Activated T-cell treated with anti-CD3 and anti-CD28 coated beads, Interleukin-2, amount 50 U/mL, for 72 hours (primary cell): ENCODE measurements around the gene TAF4. TPM values are rescaled to one million over a fixed set of nuclear protein-coding genes. Genes with fewer than 3 reads are reported as not detected.

ENCODE experiments used
- ATAC-seq, 2 donors: fragments of 150-1000 bp; cut with Tn5 transposase; replicated peaks in 1 of 2; 2 replicates each; pipeline ENCODE4 v1.10.0; 2021; ENCODE audit warnings: moderate library complexity in 2 of 2, mild to moderate bottlenecking in 1 of 2
- DNase-seq, 2 donors: peaks; one replicate each; pipeline ENCODE4 v3.0.0; 2021 to 2022; ENCODE audit warnings: mixed read lengths in 1 of 2
- H3K27ac Mint-ChIP-seq: one replicate; pipeline ENCODE4 v1.8.0; 2022; ENCODE audit warnings: mild to moderate bottlenecking, moderate library complexity, mixed read lengths
- H3K27me3 Mint-ChIP-seq: one replicate; pipeline ENCODE4 v1.8.0; 2022; ENCODE audit warnings: low read depth, mixed read lengths
- H3K36me3 Mint-ChIP-seq, 2 donors: one replicate each; pipeline ENCODE4 v1.8.0; 2022; ENCODE audit warnings: mixed read lengths in 2 of 2, mild to moderate bottlenecking in 1 of 2; ENCODE audit not compliant: insufficient read depth in 2 of 2
- H3K4me1 Mint-ChIP-seq: one replicate; pipeline ENCODE4 v1.8.0; 2022; ENCODE audit warnings: low read depth, mixed read lengths
- H3K4me3 Mint-ChIP-seq, 2 donors: one replicate each; pipeline ENCODE4 v1.8.0; 2022; ENCODE audit warnings: mild to moderate bottlenecking in 2 of 2, mixed read lengths in 2 of 2, moderate library complexity in 2 of 2
- H3K9me3 Mint-ChIP-seq, 2 donors: one replicate each; pipeline ENCODE4 v1.8.0; 2022; ENCODE audit warnings: mixed read lengths in 2 of 2
- total RNA-seq, 2 donors: library from RNA; stranded (reverse); gene quantifications; one replicate each; pipeline ENCODE4 v1.2.3, GENCODE V29; 2022

The TAF4 gene
- total RNA-seq, 2 donors from 2014 or later, result 15.7 to 21.5 TPM

GRCh38 chr20:62014488-62014775 is 51.2 kb downstream of the TAF4 start:
- Mint-ChIP-seq H3K4me3 (no peak overlapping the region), H3K27me3 (no peaks in the 10 kb centered on the region), H3K27ac (no peak overlapping the region), H3K4me1 (peaks cover 8% of the 10 kb centered on the region), H3K9me3 (no peaks in the 10 kb centered on the region), H3K36me3 (no peaks in the 10 kb centered on the region)
- ATAC-seq (no peak), DNase-seq (no peak)

- Mint-ChIP-seq H3K27me3 (no peaks in the 10 kb centered on the region), H3K4me1 (peaks cover 8% of the 10 kb centered on the region), H3K36me3 (peaks cover 0 to 4% of the 10 kb centered on the region in 2 donors), H3K9me3 (no peaks in the 10 kb centered on the region), H3K27ac (no peak overlapping the region), H3K4me3 (no peak overlapping the region)
- DNase-seq (no peak), ATAC-seq (no peak)
These were observed 53.0 kb downstream of the TAF4 start for GRCh38 chr20:62012631-62013030.

GRCh38 chr20:62011938-62012534 is 53.6 kb downstream of the TAF4 start:
- H3K4me1 Mint-ChIP-seq, result peaks cover 8% of the 10 kb centered on the region
- no peak overlapping the region for H3K4me3 Mint-ChIP-seq
- no peaks in the 10 kb centered on the region for H3K27me3 Mint-ChIP-seq

GRCh38 chr20:62011403-62011790 is 54.3 kb downstream of the TAF4 start:
- Mint-ChIP-seq H3K4me1 (peaks cover 8% of the 10 kb centered on the region), H3K27me3 (no peaks in the 10 kb centered on the region), H3K4me3 (no peak overlapping the region), H3K9me3 (no peaks in the 10 kb centered on the region), H3K36me3 (peaks cover 0 to 6% of the 10 kb centered on the region in 2 donors), H3K27ac (no peak overlapping the region)
- DNase-seq (no peak), ATAC-seq (no peak)

More at GRCh38 chr20:62011938-62012534, 53.6 kb downstream of the TAF4 start:
- ATAC-seq, result no peak
- Mint-ChIP-seq H3K36me3 (peaks cover 0 to 6% of the 10 kb centered on the region in 2 donors), H3K9me3 (no peaks in the 10 kb centered on the region), H3K27ac (no peak overlapping the region)
- DNase-seq, result no peak

- Mint-ChIP-seq H3K9me3 (no peaks in the 10 kb centered on the region), H3K27me3 (no peaks in the 10 kb centered on the region), H3K27ac (no peak overlapping the region), H3K36me3 (peaks cover 0 to 9% of the 10 kb centered on the region in 2 donors), H3K4me3 (no peak overlapping the region), H3K4me1 (peaks cover 8% of the 10 kb centered on the region)
- peak; percentile 77 to 79 for ATAC-seq
- peak; percentile 66 for DNase-seq
These were observed 54.9 kb downstream of the TAF4 start for GRCh38 chr20:62010551-62011402.

- H3K4me1 Mint-ChIP-seq, result peaks cover 8% of the 10 kb centered on the region
- H3K4me3 Mint-ChIP-seq, result no peak overlapping the region
- ATAC-seq, result no peak
- H3K9me3 Mint-ChIP-seq, result no peaks in the 10 kb centered on the region
- no peak for DNase-seq
- no peak overlapping the region for H3K27ac Mint-ChIP-seq
- peaks cover 0 to 10% of the 10 kb centered on the region in 2 donors for H3K36me3 Mint-ChIP-seq
- H3K27me3 Mint-ChIP-seq, result no peaks in the 10 kb centered on the region
These were observed 55.7 kb downstream of the TAF4 start for GRCh38 chr20:62009869-62010445.

- no peak for DNase-seq
- no peak for ATAC-seq
- H3K4me3 Mint-ChIP-seq, result no peak overlapping the region
- peaks cover 0 to 10% of the 10 kb centered on the region in 2 donors for H3K36me3 Mint-ChIP-seq
- no peaks in the 10 kb centered on the region for H3K9me3 Mint-ChIP-seq
- no peak overlapping the region for H3K27ac Mint-ChIP-seq
- H3K4me1 Mint-ChIP-seq, result peaks cover 8% of the 10 kb centered on the region
- no peaks in the 10 kb centered on the region for H3K27me3 Mint-ChIP-seq
These were observed 56.4 kb downstream of the TAF4 start for GRCh38 chr20:62009322-62009721.

- H3K4me1 Mint-ChIP-seq, result peaks cover 8% of the 10 kb centered on the region
- H3K4me3 Mint-ChIP-seq, result no peak overlapping the region
- H3K9me3 Mint-ChIP-seq, result no peaks in the 10 kb centered on the region
- ATAC-seq (no peak), DNase-seq (no peak)
- peaks cover 0 to 10% of the 10 kb centered on the region in 2 donors for H3K36me3 Mint-ChIP-seq
- no peak overlapping the region for H3K27ac Mint-ChIP-seq
- no peaks in the 10 kb centered on the region for H3K27me3 Mint-ChIP-seq
These were observed 57.0 kb downstream of the TAF4 start for GRCh38 chr20:62008643-62009183.

- no peaks in the 10 kb centered on the region for H3K9me3 Mint-ChIP-seq
- no peak overlapping the region for H3K27ac Mint-ChIP-seq
- peaks cover 0 to 11% of the 10 kb centered on the region in 2 donors for H3K36me3 Mint-ChIP-seq
- DNase-seq, result no peak
- H3K27me3 Mint-ChIP-seq, result no peaks in the 10 kb centered on the region
- H3K4me1 Mint-ChIP-seq, result peaks cover 8% of the 10 kb centered on the region
- H3K4me3 Mint-ChIP-seq, result no peak overlapping the region
- ATAC-seq, result no peak
These were observed 58.5 kb downstream of the TAF4 start for GRCh38 chr20:62007127-62007647.

- ATAC-seq (no peak), DNase-seq (no peak)
- Mint-ChIP-seq H3K9me3 (no peaks in the 10 kb centered on the region), H3K27me3 (no peaks in the 10 kb centered on the region), H3K4me1 (peaks cover 7% of the 10 kb centered on the region), H3K4me3 (no peak overlapping the region), H3K36me3 (peaks cover 0 to 14% of the 10 kb centered on the region in 2 donors), H3K27ac (no peak overlapping the region)
These were observed 59.2 kb downstream of the TAF4 start for GRCh38 chr20:62006482-62006881.

- no peaks in the 10 kb centered on the region for H3K9me3 Mint-ChIP-seq
- ATAC-seq (no peak), DNase-seq (no peak)
- peaks cover 0 to 14% of the 10 kb centered on the region in 2 donors for H3K36me3 Mint-ChIP-seq
- no peaks in the 10 kb centered on the region for H3K4me1 Mint-ChIP-seq
- H3K4me3 Mint-ChIP-seq, result no peak overlapping the region
- H3K27ac Mint-ChIP-seq, result no peak overlapping the region
- H3K27me3 Mint-ChIP-seq, result no peaks in the 10 kb centered on the region
These were observed 61.1 kb downstream of the TAF4 start for GRCh38 chr20:62004614-62005013.

GRCh38 chr20:62003567-62004405 is 61.9 kb downstream of the TAF4 start:
- Mint-ChIP-seq H3K4me3 (no peak overlapping the region), H3K36me3 (peaks cover 0 to 18% of the 10 kb centered on the region in 2 donors), H3K9me3 (no peaks in the 10 kb centered on the region), H3K4me1 (no peaks in the 10 kb centered on the region), H3K27me3 (no peaks in the 10 kb centered on the region), H3K27ac (no peak overlapping the region)
- no peak for DNase-seq
- ATAC-seq, result no peak
